ENCODE data around the gene IPO4.
A peak's percentile ranks its signal among the peaks of the same experiment; 100 is the strongest.

The IPO4 gene

GRCh38 chr14:24160499-24160849 lies 28.1 kb downstream of the IPO4 start:
- no peak overlapping the region; the same call in 1 of the 2 replicates for H3K4me3 ChIP-seq (ENCODE audit: low read length)
- no peak for TF ChIP-seq ZNF274 (IDR thresholded peaks at IDR 0.05; ENCODE audit: low read depth, low read length)

- no peak overlapping the region for H3K4me3 ChIP-seq (ENCODE audit: low read length)
- TF ChIP-seq ZNF274 (IDR thresholded peaks at IDR 0.05; ENCODE audit: low read depth, low read length) = no peak
Measured at GRCh38 chr14:24159777-24160498, 28.7 kb downstream of the IPO4 start.

DNA sequence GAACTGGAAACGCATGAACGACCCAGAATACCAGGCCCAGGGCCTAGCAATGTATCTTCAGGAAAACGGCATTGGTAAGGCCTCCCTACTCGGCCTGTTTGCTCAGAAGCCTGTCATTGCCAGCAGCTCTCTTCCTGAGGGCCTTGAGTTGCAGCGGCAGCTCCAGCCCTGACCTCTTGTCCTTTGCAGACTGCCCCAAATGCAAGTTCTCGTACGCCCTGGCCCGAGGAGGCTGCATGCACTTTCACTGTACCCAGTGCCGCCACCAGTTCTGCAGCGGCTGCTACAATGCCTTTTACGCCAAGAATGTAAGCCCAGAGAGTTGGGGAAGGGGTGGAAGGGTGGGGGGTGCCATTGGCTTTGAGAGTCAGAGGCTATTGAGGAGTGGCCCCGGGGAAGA lies 31.3 kb downstream of the IPO4 start:
- TF ChIP-seq ZNF274 (IDR thresholded peaks at IDR 0.05; ENCODE audit: low read depth, low read length) = no peak
- H3K4me3 ChIP-seq (ENCODE audit: low read length) = no peak overlapping the region

DNA sequence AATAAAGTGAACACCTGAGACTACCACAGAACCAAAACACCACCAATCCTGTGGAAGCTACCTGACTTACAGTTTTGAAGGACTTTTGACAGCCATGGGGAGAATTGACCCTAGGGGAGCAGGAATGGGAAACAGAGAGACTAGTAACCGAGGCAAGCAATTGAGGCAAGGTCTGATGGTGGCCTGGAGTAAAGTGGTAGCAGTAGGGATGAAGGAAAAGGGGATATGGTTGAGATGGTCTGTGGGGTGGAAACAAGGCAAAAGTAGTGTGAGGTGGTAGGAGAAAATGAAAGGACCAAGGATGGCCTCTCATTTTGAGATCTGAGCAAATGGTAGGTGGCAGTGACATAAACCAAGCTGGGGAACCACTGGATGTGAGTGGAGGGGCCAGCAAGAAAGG lies 31.8 kb downstream of the IPO4 start:
- no peak for TF ChIP-seq ZNF274 (IDR thresholded peaks at IDR 0.05; ENCODE audit: low read depth, low read length)

GRCh38 chr14:24155100-24155499 lies 33.5 kb downstream of the IPO4 start:
- no peak overlapping the region for H3K4me3 ChIP-seq (ENCODE audit: low read length)

More for the DNA sequence above, 31.8 kb downstream of the IPO4 start:
- no peak overlapping the region for H3K4me3 ChIP-seq (ENCODE audit: low read length)

GRCh38 chr14:24151404-24152080 lies 37.1 kb downstream of the IPO4 start:
- H3K4me3 ChIP-seq (ENCODE audit: low read length) = no peak overlapping the region
- TF ChIP-seq ZNF274 (IDR thresholded peaks at IDR 0.05; ENCODE audit: low read depth, low read length) = no peak

More at GRCh38 chr14:24155100-24155499, 33.5 kb downstream of the IPO4 start:
- no peak for TF ChIP-seq ZNF274 (IDR thresholded peaks at IDR 0.05; ENCODE audit: low read depth, low read length)

GRCh38 chr14:24150993-24151392 lies 37.6 kb downstream of the IPO4 start:
- H3K4me3 ChIP-seq (ENCODE audit: low read length) = no peak overlapping the region
- TF ChIP-seq ZNF274 (IDR thresholded peaks at IDR 0.05; ENCODE audit: low read depth, low read length) = no peak

GRCh38 chr14:24150567-24150966 lies 38.0 kb downstream of the IPO4 start:
- H3K4me3 ChIP-seq (ENCODE audit: low read length) = no peak overlapping the region
- no peak for TF ChIP-seq ZNF274 (IDR thresholded peaks at IDR 0.05; ENCODE audit: low read depth, low read length)

- H3K4me3 ChIP-seq (ENCODE audit: low read length) = no peak overlapping the region
- no peak for TF ChIP-seq ZNF274 (IDR thresholded peaks at IDR 0.05; ENCODE audit: low read depth, low read length)
Measured at GRCh38 chr14:24150061-24150460, 38.6 kb downstream of the IPO4 start.

- H3K4me3 ChIP-seq (ENCODE audit: low read length) = no peak overlapping the region
- TF ChIP-seq ZNF274 (IDR thresholded peaks at IDR 0.05; ENCODE audit: low read depth, low read length) = no peak
Measured at GRCh38 chr14:24149302-24149969, 39.2 kb downstream of the IPO4 start.

DNA sequence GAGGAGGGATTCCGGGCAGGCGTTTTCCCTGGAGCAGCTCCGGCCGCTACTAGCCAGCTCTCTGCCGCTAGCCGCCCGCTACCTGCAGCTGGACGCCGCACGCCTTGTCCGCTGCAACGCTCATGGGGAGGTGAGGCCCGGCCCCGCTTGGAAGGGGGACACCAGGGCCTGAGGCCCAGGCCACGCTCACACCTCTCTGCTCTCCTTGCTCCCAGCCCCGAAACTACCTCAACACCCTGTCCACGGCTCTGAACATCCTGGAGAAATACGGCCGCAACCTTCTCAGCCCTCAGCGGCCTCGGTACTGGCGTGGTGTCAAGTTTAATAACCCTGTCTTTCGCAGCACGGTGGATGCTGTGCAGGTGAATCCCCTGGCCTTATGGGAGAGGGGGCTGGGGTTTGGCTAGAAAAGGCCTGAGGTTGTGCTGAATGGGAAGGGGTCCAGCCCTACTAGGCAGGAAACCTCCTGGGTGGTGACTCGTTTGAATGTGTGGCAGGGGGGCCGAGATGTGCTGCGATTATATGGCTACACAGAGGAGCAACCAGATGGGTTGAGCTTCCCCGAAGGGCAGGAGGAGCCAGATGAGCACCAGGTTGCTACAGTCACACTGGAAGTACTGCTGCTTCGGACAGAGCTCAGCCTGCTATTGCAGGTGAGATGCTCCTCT lies 40.7 kb downstream of the IPO4 start:
- no peak for TF ChIP-seq ZNF274 (IDR thresholded peaks at IDR 0.05; ENCODE audit: low read depth, low read length)
- H3K4me3 ChIP-seq (ENCODE audit: low read length) = peak overlapping the region; percentile 92

DNA sequence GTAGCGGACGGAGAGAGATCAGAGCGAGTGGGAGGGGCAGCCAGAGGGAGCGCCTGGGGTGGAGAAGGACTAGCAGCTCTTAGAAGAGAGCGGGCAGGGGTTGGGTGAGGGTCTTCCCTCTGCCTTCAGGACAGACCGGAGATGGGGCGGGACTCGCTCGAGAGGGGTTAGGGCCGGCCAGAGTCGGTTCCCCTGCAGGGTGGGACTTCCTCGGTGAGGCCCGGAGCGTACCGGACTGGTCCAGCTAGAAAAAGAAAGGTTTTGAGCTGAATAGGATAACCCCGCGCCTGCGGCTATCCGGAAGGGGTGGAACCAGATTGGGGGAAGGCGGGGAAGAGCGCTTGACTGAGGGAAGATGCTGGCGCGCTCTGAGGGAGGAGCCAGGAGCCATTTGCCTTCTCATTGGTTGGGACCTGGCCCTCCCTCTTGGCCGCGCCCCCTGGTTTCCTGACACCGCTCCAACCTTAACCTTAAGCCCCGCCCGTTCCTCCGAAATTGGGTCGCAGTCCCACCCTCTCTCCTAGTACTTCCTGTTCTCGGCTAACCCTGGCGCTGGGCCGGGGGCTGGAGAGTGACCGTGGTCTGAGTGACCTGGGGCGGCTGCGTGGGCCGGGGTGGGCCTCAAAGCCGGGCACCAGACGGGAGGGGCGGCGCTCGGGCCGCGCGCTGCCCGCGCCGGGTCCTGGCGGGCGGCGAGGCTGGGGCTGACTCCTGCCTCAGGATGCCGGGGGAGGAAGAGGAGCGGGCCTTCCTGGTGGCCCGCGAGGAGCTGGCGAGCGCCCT lies 41.4 kb downstream of the IPO4 start, which contains the start of gene RNF31:
Gene RNF31, plus strand, starts transcription at position 521 of the 783 bp plus-strand sequence. Its CDS starts 201 bp downstream, at position 722.
- no peak for TF ChIP-seq ZNF274 (IDR thresholded peaks at IDR 0.05; ENCODE audit: low read depth, low read length)
- H3K4me3 ChIP-seq (ENCODE audit: low read length) = peak within 1 kb of the TSS; percentile 96

GRCh38 chr14:24146453-24146977 lies 42.1 kb downstream of the IPO4 start, which contains the start of gene PSME2:
Gene PSME2, minus strand, starts transcription at chr14:24146610. Its CDS starts 29 bp downstream, at chr14:24146581.
- H3K4me3 ChIP-seq (ENCODE audit: low read length) = peak within 1 kb of the TSS; percentile 96
- no peak for TF ChIP-seq ZNF274 (IDR thresholded peaks at IDR 0.05; ENCODE audit: low read depth, low read length)
